ENCODE results near the gene CNTNAP2.

CNTNAP2 gene

DNA sequence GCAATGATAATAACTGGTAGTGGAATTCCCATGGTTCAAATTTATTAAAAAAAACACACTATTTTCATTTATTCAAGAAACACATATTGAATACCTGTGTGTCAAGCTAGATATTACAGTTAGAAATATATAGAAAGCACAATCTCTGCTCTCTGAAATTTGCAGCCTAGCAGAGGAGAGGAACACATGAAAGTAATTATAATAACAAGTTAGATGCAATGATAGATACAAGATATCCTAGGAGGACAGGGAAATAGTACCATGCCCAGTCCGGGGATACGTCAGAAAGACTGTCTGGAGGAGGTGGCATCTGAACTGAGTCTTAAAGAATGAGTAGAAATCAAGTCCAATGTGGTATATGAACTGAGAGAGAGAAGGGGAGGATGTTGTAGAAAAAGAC is 1988.3 kb downstream of the CNTNAP2 start:
- no peak for DNase-seq (ENCODE audit: extremely low read depth in 1 of 2, low read depth in 1 of 2)

DNA sequence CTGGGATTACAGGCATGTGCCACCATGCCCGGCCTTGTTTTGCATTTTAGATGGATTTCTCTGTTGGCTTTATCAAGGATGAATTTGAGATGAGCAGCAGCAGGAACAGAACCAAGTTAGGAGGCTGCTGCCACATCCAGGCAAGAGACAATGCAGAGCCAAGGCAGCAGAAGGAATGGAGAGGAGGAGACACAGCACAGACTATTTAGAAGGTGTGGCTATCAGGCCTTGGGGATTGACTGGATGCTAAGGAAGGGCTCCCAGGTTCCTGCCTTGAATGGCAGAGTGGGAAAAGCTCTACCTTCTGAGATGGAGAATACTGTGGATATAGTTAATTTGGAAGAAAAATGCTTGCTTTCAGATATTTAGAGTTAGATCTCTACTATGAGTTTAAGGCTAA is 1989.3 kb downstream of the CNTNAP2 start:
- DNase-seq (ENCODE audit: extremely low read depth in 1 of 2, low read depth in 1 of 2) = no peak

DNA sequence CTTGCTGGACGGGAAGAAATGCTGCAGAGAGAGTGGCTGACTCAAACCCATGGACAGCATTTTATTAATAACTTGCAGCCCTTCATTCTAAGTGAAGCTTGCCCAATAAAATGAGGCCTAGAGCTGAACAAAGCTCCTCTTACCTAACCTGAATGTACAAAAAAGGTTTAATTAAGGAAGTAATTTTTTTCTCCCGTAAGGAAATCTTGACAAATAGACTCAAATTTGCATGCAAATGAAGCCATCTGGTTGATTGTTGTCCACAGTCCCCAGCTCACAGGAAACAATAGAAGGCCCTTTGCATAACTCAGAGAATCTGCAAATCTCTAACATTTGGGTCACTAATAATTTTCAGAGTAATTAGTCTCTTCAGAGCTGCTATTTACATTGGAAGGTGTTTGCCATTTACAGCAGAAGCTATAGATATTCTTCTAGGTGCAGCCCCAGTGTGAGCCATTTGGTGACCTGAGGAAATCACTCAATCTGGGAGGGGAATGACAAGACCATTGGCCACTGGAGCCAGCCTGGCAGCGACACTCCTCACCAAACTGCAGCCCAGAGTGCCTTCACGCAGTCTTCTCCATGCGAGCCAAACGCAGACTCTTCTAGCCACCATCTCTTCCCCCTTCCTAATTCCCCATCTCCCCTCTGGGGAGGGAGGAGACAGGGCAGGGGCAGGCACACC is 1991.0 kb downstream of the CNTNAP2 start:
- no peak for DNase-seq (ENCODE audit: extremely low read depth in 1 of 2, low read depth in 1 of 2)

DNA sequence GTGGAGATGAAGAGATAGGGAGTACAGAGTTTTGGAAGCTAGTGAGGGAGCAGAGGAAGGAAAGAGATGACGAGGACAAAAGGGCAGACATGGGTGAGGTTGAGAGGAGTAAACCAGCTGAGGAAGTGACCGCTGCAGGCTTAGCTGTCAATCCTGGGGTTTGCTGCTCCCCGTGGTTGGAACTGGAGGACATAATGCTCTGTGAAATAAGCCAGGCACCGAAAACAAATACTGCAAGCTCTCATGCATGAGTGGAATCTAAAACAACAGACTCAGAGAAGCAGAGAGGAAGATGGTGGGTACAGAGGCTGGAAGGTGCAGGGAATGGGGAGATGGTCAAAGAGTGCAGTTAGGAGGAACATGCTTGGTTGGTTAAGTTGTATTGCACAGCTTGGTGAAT is 1991.8 kb downstream of the CNTNAP2 start:
- DNase-seq (ENCODE audit: extremely low read depth in 1 of 2, low read depth in 1 of 2) = no peak

DNA sequence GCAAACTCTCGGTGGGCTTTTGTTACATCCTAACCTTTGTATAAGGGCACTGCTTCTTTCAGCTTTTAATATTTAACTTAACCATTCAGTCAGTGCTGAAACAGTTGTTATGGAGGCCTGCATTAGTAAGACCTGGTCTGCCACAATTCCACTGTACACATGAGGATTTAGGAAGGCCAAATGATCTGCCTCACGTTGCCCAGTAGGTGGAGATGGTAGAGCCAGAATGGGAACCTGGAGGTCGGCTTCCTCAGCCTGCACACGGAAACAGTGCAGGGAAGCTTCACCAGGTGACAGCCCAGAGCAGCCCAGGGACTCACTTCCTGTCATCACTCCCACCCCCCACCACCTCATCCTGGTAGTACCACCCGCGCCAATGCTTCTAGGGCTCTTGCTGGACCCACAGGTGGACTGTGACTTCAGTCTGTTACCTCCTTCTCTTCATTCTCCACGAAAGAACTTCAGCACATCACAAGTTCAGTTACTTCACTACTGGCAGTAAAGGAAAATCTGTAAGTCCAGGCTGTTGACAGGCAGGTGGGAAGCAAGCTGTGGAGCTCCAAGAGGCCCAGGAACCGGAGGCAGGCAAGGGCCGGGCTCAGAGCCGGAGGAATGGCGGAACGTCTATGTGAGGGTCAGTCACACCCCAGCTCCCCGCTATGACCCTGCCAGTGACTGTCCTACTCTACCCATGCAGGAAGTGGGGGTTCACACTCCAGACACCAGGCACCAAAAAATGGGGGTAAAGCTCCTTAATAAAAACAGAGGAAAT is 1993.7 kb downstream of the CNTNAP2 start:
- no peak for DNase-seq (ENCODE audit: extremely low read depth in 1 of 2, low read depth in 1 of 2)

DNA sequence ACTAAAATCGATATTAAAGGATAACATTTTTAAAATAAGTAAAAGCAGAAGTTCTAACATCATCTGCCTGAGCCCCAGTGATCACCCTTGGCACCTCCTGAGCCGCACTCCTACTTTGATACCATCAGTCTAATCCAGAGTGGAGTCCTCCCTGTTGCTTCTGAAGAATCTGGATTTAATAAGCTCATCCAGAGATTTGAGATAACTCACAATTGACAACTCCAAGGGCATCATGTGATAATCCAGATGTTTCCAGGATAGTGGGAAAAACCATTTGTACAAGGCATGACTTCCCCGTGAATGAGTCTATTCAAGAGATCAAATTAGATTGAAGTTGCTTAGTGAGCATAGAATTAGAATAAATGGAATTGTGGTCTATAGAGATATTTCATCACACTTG is 1998.2 kb downstream of the CNTNAP2 start:
- DNase-seq (ENCODE audit: extremely low read depth in 1 of 2, low read depth in 1 of 2) = no peak

DNA sequence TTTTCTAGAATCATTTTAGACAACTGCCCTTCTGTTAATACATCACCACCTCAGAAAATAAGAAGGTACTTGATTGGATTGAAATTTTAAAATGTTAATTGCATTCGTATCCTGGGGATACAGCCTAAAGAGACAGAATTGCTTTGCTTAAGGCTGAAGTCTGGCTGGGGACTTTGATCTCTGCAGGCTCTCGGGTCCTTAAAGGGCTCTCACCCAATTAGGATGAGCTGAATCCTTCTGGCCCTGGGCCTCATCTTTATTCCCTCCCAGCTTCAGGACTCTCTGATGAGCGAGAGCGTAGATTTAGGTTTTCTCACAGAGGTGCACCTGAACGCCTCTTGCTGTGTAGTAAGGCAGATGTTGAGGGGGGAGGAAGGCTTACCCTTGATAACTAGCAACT is 1998.7 kb downstream of the CNTNAP2 start:
- DNase-seq (ENCODE audit: extremely low read depth in 1 of 2, low read depth in 1 of 2) = no peak

DNA sequence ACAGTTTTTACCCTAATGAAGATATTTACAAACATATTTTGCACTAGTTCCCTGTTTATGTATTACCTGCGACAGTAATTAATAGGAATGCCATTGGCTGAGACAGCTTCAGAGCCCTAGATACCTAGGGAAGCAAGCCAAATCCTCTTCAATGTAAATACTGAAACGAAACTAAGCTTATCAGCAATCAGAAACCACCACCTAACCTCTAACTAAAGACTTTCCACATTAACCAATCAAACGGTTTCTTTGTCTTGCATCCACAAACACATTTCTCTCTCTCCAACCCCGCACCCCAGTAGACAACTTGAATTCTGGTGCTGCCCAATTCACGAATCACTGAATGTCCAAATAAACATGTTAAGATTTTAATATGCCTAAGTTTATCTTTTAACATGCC is 1999.6 kb downstream of the CNTNAP2 start:
- DNase-seq (ENCODE audit: extremely low read depth in 1 of 2, low read depth in 1 of 2) = no peak

DNA sequence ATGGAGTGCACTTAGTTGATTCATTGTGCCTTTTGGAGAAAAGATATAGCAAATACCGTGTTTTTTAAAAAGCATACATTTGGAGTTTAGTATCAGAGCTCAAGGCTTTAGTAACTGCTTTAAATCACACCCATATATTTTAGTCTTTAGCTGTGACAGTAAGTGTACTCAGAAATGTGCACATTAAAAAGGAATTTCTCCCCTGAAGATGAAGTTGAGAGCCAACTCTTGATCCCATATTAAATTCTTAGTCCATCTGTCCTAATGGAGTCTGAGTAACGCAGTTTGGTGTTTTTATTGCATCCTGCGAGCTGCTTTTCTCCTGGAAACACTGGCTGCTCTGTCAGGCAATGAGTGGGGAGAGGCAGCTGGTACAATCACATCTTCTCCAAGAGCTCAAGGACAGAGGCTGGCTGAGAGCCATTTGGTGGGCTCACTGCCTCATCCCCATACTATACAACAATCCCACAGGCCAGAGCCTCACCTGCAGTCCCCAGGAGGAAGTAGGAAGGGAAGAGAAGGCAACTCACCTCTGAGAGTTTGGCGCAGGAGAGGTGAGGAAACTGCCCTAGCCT is 2000.3 kb downstream of the CNTNAP2 start:
- DNase-seq (ENCODE audit: extremely low read depth in 1 of 2, low read depth in 1 of 2) = no peak

DNA sequence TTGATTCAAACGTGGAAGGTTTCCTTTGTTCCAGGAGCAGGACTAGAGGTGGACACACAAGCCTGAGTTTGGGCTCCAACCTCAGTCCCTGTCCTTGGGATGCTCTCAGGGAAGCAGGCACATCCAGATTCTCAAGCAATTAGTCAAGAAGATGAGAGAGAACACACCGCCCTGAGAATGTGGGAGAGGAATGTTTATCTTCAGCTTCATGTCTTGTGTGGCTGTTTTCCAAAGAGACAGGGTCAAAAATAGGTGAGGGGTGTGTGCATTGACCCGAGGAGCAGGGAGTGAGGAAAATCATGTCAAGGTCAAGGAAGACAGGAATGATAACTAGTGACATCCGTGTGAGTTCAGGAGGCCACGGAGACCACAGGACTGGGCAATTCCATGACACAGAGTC is 2001.8 kb downstream of the CNTNAP2 start:
- no peak for DNase-seq (ENCODE audit: extremely low read depth in 1 of 2, low read depth in 1 of 2)

DNA sequence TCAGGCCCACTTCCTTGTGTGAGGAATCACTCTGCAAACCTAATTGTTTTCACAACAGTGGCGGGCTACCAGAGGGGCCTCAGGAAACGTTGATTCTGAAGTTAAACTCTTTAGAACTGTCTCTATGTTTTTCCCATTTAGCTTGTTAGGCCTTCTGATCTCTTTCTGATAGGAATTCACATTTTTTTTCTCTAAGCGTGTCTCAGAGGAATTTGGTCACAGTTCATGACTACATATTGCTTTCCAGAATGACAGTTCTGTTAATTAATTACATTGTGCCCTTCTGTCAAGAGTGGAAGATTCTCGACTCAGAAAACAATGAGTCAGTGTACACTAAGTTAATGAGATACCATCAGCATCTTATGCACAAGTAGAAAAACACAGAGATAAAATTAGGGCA is 2004.8 kb downstream of the CNTNAP2 start:
- no peak for DNase-seq (ENCODE audit: extremely low read depth in 1 of 2, low read depth in 1 of 2)

DNA sequence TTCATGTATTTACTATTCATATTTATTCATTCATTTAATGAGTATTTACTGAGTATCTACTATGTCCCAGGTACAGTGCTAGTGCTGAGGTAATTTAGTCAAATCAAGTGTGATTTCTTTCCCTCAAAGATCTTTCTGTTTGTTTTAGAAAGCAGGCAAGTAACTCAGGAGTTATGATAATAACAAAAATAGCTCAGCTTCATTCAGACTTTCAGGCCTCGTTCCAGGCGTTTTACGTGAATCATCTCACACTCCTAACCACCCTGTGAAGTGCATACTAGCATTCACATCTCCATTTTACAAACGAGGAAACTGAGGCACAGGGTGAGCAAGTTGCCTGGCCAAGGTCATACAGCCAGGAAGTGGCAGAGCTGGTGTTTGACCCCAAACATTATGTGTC is 2005.2 kb downstream of the CNTNAP2 start:
- no peak for DNase-seq (ENCODE audit: extremely low read depth in 1 of 2, low read depth in 1 of 2)

DNA sequence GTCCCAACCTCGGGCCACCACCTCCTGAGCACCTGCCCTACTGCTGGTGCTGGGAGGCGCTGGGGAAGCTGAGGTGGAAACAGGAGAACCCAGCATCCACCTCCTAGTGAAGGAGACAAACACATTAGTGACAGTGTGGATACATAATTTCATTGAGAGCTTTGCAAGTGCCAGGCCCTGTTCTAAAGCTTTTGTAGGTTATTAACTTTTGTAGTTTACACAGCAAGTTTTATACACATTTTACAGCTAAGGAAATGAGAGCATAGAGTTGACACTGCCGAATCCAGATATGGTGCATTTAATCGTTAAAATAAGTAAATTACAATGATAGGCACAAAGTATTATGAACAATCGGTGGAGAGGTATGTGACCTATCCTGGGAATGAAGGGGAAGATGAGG is 2007.9 kb downstream of the CNTNAP2 start:
- no peak for DNase-seq (ENCODE audit: extremely low read depth in 1 of 2, low read depth in 1 of 2)

DNA sequence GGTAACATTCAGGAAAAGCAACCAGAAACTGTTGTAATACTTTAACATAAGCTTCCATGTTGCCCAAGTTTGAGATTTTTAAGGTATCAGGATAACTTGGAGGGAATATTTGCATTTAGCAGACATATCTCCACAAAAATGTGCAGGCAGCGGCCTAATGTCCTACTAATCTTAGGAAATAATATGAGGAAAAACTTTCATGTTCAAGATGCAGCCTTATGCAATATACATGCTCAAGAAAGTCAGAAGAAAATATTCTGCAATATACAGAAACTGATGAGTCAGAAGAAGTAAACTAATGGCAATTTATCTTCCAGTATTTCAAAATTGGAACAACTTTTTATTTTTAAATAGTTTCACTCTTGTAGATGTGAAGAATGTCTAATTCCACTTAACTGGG is 2010.8 kb downstream of the CNTNAP2 start:
- no peak for DNase-seq (ENCODE audit: extremely low read depth in 1 of 2, low read depth in 1 of 2)

DNA sequence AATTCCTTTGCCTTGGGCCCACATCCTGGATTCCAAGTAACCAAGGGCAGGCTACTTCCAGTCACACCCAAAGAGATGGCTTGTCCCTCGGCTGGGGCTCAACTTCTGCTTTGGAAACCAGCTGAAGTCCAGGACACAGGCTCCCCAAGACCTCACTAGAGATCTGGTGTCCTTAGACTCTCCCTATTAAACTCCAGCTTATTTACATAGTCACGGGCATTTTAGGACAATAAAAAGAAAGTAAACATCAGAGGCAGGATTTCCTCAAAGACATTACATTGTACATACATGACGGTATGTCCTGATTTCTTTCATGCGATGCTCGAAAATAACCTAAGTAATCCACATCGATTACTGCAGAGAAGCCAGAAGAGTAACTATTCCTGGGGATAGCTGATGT is 2012.4 kb downstream of the CNTNAP2 start:
- no peak for DNase-seq (ENCODE audit: extremely low read depth in 1 of 2, low read depth in 1 of 2)

DNA sequence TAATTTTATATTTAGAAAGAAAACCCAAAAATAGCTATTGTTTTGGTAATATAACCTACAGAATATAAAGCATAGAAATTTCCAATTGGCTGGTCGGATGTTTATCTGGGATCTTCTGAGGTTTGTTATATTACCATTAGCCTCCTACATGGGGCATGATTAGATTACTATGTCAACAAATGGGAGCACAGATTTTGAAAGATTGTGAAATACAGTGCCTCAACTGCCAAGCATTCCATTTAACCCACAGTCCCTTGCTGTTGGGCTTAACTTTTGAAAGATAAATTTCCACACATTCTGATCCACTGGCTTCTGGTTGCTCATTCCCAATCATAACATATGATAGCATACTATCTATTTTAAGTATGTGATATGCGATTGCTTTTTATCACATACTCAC is 2018.5 kb downstream of the CNTNAP2 start:
- DNase-seq (ENCODE audit: extremely low read depth in 1 of 2, low read depth in 1 of 2) = no peak

DNA sequence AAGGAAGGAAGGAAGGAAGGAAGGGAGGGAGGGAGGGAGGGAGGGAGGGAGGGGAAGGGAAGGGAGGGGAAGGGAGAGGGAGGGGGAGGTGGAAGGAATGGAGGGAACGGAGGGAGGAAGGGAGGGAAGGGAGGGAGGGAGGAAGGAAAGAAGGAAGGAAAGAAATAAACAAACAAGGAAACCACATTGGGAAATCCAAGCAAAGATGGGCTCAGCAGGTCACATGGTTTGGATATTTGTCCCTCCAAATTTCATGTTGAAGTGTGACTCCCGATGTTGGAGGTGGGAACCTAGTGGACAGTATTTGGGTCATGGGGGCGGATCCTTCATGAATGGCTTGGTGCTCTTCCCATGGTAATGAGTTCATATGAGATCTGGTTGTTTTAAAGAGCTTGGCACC is 2019.4 kb downstream of the CNTNAP2 start:
- no peak for DNase-seq (ENCODE audit: extremely low read depth in 1 of 2, low read depth in 1 of 2)

DNA sequence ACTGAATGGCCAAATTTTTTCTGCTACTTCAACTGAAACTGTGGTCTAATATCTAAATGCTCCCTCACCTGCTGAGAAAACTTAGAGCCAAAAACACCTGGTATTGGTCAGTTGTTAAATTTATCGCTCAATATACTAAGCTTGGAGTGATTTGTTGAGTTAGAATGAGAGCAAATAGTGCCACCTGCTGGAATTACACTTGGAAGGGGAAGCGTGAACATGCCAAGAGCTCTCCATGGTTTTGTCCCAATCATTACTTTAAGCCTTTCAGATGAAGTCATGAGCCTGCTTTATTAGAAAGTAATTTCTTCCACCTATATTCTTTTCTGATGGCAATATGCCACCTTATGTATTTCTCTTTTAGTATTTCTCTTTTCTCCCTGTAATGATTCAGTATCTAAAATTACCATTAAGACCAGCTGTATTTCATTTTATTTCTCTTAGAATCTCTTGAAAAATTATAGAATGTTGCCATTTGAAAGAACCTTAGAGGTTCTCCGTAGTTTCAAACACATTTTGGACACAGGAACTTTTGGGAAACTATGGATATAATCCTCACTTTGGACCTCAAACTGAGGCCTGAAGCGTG is 2026.2 kb downstream of the CNTNAP2 start:
- DNase-seq (ENCODE audit: extremely low read depth in 1 of 2, low read depth in 1 of 2) = no peak

DNA sequence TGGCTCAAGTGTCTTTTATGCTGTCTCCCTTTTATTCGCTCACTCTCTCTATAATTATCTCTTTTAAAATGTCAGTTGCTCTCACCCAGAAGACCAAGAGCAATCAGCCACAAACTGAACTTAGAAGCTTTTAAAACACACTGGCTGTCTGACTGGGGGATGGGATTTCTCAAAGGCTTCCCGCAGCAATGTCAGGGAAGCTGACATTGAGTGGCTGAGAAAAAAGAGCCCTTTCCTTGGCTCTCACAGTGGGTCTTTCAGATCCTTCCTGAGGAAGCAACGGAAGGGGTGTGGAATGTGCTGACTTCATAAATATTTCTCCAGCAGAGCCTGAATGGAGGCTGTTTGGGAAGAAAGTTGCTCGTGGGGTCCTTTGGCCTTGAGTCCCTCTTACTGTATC is 2028.2 kb downstream of the CNTNAP2 start:
- DNase-seq (ENCODE audit: extremely low read depth in 1 of 2, low read depth in 1 of 2) = no peak

DNA sequence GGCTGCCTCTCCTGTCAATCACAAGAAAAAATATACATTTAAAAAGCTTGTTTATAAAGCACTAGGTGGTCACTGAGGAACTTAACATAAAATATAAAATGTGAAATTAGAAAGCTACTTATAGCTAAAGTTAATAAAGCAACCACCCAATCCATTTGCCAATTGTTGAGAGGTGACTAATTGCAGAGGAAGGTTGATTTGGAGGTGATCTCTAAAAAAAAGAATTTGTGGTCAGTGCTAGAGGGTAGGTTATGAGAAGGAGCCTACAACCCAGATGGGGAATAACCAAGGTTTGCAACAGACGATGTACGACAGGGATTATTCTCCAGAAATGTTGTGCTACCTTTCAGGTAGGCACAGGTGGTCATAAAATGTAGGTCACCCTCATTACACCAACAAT is 2029.7 kb downstream of the CNTNAP2 start:
- no peak for DNase-seq (ENCODE audit: extremely low read depth in 1 of 2, low read depth in 1 of 2)

DNA sequence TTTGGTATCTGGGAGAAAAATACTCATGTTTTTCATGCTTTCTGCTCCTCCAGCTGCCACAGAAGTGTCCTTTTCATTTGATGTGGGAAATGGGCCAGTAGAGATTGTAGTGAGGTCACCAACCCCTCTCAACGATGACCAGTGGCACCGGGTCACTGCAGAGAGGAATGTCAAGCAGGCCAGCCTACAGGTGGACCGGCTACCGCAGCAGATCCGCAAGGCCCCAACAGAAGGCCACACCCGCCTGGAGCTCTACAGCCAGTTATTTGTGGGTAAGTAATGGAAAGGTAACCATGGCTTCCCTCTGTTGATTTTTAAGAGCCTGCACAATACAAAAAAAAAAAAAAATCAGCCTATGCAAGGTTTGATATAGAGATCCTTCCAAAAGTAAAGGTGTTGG is 2030.8 kb downstream of the CNTNAP2 start:
- no peak for DNase-seq (ENCODE audit: extremely low read depth in 1 of 2, low read depth in 1 of 2)

DNA sequence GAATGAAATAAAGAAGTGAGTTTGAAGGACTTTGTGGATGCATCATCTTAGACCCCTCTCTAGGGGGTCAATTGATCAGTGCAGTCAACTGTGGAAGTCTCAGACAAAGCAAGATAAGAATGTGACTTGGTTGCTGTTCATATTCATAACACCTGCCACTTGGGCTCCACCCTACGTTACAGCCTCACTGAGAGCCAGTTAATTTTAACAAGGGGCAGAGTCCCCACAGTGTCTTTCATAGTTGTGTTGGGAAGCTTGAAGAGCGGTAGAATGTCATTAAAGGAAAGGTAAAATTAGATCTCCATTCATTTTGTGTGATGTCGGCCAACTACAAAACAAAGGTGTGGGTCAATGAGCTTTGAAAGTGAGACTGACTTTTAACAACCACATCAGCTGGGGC is 2031.9 kb downstream of the CNTNAP2 start:
- no peak for DNase-seq (ENCODE audit: extremely low read depth in 1 of 2, low read depth in 1 of 2)
